NCI-H345 treated with DMSO at 0.1 percent for 48 hours (cell line): ENCODE results near the gene MYO1C.
A peak's percentile ranks its signal among the peaks of the same experiment; 100 is the strongest.
"Not testable (repeated sequence)": the region's sequence is repeated elsewhere in the genome, so short reads cannot be mapped to it uniquely, and the experiment has no call there.

Source experiments
- DNase-seq: peaks from one replicate; lab custom pipeline; 2025; ENCODE audit not compliant: unreplicated experiment; lab: John Stamatoyannopoulos, UW

MYO1C gene

DNA sequence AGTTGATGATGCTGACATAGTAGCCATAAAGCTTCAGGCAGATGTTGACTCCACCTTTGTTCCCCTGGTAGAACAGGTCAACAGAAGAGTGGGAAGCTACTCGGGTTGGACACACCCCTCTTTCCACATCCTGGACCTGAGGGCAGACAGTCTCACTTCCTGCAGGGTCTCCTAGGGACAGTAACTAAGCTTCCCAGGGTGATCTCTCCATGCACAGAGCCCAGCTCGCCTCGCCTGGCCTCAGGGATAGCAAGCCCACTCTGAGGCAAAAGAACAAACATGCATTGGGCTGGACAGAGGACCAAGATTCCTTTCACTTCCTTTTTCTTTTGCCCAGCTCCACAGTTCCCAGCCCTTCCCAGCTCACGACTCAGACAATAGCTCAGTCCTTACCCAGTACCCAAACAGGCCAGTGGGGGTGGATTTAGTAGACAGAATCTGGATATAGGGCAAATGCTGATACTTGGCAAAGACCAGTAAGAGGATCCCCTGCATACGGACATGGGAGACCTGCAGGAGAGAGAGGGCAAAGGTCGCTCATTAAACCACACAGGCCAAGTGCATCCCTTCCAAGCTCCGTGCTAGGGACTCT, 16.9 kb upstream of the MYO1C start:
- no peak for DNase-seq

DNA sequence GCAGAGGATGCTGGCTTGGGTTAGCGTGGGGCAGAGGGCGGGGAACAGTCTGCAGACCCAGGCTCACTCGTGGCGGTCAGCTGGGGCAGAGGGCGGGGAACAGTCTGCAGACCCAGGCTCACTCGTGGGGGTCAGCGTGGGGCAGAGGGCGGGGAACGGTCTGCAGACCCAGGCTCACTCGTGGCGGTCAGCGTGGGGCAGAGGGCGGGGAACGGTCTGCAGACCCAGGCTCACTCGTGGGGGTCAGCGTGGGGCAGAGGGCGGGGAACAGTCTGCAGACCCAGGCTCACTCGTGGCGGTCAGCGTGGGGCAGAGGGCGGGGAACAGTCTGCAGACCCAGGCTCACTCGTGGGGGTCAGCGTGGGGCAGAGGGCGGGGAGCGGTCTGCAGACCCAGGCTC, 16.2 kb upstream of the MYO1C start:
- DNase-seq: not testable (repeated sequence)

DNA sequence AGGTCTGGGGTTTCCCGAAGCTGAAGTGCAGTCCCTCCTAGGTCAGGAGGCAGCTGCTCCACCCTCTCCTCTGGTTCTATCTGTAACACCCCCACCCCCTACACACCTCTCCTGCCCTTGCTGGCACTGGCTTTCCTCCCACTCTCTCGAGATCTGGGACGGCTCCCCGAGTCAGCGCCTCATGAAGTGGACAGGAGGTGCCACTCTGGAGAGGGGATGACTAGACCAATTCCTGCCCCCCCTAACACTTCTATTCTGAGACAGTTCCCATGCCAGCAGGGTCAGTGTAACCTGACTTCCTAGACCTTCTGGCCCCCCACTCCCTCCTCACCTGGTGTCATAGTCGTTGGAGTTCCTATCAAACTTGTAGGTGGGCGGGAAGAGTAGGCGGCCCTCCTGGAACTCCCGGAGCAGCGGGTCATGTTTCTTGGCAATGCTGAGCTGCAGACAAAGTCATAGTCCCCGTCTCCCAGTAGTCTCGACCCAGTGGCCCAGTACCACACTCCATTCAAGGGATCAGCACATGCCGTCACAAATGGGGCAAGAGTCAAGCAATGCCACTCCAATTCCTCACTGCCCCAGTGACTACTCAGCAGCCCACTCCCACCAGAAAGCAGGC, 14.3 kb upstream of the MYO1C start:
- DNase-seq: no peak

DNA sequence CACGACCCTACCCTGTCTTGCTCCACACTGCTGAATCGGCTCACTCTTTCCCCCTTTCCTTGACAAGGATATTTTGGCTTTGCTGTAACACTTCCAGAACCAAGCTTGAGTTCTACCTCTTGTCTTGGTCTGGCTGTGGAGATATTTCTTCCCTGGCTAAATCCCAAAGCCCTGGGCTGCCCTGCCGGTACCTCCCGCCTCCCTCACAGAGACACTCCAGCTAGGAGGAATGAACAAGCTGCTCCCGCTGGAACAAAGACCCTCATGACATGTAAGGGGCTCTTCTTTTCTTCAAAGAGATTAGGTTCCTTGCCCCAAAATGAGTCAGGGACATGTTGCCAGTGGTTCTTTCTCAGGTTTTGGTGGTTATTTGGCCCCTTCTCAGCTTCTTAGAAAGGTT, 13.1 kb upstream of the MYO1C start:
- no peak for DNase-seq

DNA sequence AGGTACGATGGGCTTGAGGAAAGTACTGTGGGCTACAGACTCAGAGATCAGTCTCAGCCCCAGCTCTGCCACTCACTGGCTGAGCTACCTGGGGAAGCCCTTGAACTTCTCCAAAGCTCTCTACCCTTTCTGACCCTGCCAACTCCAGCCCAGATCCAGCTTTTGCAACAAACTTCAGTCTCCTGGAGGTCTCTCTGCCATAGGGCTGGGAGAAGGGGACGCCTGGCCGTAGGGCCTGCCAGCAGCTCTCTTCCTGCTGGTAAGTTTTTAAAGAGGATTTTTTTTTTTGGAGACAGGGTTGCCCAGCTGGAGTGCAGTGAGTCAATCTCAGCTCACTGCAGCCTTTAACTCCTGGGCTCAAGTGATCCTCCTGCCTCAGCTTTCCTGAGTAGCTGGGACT, 12.4 kb upstream of the MYO1C start:
- no peak for DNase-seq

DNA sequence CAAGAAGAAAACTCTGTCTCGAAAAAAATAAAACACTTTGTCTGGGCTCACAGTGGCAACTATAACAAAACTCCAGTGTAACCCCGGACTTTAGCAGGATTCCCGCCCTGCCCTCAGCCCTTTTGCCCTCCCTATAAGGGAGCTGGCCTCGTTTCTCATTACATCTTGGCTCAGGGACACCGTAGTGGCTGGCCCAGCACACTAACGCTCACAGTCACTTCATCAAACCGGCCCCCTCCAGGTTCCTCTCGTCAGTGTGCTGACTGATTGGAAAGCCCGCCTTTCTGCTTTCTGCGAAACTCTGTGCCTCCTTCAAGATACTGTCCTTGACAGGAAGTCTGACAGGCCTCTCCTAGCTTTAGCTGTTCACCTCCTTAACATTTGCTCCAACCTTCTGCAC, 11.2 kb upstream of the MYO1C start:
- no peak for DNase-seq

DNA sequence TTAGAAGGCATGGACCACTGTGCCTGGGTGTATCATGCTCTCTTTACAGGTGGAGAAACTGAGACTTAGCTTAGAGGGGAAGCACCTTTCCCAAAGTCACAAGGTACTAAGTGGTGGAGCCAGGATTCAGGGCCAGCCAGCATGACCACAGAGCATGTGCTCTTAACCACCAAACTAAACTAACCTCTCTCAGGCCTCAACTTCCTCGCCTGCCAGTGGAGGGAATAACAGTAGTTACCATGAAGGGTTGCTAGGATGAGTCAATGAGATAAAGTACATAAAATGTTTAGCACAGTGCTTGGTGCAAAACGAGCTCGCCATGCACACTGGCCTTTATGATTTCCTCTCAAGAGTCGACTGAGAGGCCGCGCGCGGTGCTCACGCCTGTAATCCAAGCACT, 6.4 kb upstream of the MYO1C start:
- DNase-seq: no peak

DNA sequence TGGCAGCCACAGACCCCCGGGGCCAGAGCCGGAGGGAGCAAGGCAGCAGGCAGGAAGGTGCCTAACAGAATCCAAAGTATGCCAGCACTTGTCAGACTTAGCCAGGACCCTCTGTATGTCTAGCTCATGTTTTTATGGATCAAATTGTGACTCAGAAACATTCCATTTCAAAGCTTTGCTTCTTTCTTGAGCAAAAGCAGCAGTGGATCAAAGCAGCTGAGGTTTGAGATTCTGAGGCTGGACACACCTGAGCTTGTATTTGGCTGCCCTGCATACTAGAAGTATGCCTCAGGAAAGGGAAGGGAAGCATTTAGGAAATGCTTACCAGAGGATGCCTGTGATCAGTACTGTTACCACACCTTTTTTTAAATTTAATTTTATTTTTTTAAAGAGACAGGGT, 5.7 kb upstream of the MYO1C start:
- no peak for DNase-seq

DNA sequence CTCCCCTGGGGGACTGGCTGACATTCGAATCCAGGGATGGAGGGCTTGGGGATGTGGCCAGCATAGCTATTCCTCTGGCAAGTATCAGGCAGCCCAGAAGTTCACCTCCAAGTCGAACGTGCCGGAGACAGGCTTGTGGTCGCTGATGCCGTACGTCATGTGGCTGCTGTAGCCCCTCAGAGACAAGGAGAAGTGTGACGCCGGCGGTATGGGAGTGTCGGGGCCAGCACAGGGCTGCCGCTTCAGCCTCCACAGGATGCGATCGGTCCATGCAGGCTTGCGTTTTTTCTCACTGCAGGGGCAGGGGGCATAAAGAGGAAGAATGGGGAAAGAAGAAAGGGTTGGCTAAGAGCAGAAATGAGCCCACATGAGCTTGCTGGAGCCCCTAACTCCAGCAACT, 5.3 kb upstream of the MYO1C start:
- DNase-seq: no peak

DNA sequence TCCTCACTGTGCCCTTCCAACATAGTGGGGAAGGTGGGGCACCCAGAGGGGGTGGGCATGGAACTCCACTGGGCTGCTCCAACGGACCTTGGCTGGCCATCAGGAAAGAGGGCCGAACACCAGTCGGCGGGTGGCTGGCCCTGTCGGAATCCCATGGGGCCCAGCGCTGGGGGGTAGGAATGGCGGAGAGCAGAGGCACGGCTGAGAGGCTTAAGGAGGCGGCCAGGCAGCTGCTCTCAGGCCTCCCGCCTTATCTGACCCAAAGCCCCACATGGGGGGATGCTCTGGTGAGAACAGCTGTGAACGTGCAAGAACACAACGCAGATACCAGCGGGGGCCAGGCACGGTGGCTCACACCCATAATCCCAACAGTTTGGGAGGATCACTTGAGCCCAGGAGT, 4.4 kb upstream of the MYO1C start:
- no peak for DNase-seq

DNA sequence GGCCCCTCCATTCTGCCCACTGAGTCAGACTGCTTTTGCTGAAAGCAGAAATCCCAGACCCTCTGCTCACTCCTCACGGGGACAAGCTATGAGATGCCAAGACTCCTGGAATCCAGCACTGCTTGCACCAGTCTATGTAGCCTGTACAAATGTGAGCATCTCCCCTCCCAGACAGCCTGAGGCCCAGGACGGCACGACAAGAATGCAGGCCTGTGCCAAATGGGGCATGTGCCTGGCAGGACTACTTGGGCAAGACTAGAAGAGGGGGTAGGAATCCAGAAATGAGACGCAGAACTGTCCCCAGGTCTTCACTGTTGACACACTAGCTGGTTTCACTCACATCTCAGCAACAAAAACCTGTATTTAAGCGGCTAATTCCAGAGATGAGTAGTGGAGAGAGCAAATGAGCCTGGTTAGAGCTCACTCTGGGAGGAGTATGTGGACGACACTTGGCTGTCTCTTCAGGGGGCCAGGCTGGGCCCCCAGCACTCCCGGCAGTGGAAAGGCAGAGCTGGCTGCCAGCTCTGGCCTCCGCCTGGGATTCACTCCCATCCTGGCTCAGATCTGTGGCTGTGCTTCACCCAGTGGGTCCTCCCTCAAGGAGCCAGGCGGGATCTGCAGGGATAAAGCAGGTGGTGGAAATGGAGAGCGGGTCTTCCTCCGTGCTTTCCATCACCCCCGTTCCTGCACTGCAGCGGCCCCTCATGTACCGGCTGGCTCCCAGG, 2.9 kb upstream of the MYO1C start:
- no peak for DNase-seq

DNA sequence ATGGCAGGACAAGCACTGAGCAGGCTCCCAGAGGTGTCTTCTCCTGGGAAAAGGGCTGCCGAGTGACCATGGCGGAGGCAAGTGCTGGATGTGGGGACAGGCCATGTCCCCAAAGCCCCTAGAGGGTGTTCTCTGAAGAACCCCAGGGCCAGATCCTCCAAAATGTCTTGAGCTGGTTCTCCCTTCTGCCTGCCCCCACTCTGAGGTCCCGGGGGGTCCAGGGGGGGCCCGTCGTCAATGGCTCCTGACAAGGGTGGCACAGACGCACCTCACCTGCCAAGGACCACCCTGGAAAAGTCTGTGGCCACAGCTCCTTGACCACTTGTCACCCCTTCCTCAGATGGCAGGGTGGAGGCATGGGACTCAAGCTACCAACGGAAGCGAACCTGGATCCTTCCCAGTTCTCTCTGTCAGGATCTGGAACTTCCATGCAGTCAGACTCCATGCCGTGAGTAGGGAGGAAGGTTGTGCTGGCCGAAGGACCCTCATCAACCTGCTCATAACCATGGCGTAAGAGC, 2.3 kb upstream of the MYO1C start:
- DNase-seq: no peak

DNA sequence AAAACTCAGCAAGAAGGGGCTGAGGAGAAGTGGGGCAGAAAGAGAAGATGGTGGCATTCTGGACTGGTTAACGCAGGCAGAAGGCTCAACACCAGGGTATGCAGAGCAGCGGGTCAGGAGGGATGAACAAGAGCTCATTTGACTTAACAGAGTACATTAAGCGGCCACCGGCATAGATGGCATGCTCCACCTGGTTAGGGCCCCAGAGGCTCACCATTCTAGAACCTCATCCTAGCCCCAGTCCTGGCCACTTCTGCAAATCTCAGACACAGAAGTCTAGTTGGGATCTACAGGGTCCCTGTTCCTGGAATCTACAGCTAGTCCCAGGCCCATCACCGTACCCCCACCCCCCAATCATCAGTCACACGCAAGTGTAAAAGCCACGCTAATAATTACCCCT, 1.7 kb upstream of the MYO1C start:
- DNase-seq: no peak

DNA sequence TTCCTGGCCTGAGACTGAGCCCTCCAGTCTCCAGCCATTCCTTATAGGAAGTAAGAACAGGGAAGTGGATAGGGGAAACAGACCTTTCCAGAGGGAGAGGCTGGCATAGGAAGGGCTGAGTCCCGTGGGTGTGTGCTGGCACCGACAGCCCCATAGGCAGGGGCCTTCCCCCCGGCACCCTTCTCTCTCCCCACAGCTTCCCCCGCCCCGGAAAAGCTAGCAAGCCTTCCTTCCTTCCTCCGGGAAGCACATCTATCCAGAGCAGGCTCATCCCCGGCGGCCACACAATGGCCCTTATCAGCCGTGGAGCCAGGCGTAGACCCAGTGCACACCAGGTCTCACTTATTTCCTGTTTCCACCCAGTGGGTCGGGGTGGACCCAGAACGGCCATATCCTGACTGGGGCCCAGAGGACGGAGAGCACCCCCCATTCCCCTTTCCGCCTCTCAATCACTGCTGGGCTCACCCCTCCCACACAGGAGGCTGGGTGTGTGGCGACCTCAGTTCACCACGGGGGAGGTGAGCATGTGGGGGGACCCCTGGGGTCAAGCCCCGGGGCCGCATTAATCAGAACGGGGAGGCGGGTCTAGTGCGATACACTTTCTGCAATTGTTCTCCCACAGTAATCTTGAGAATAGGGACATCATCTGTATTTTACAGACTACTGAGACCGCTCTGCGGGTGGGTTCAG, 950 bp upstream of the MYO1C start:
- no peak for DNase-seq

DNA sequence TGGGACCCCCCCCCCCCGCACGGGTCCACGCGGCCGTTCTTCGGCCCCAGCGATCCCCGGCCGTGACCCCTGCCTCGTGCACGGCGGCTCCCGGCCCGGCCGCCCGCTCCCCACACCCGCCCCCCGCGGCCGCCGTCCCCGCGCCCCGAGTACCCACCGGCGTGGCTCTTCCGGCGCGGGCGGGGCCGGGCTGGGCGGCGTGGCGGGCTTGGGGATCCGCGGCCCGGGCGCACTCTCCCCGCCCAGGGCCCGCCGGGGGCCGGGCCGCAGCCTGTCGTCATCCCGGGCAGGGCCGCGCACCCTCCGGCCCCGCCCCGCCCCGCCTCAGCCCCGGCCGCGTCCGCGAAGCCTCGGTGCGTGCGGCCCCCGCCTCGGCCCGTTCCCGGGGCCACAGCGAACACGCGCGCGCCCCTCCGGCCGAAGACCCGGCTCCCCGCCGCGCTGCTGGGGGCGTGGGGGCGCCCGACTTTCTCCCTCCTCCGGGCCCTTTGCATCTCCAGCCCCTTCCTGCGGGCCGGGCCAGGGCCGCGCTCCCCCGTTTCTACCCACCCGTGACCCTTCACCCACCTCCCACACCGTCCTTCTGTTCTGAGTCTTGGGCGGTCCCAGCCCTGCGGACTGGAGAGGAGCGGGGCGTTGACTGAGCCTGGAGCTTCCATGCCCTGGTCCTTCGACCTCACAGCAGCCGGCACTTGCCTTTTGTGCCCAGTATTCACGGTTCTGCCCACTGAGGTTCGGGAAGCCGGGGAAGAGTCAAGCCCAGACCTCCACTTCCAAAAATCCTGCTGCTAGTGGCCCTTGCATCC, 840 bp downstream of the MYO1C start:
- no peak for DNase-seq

DNA sequence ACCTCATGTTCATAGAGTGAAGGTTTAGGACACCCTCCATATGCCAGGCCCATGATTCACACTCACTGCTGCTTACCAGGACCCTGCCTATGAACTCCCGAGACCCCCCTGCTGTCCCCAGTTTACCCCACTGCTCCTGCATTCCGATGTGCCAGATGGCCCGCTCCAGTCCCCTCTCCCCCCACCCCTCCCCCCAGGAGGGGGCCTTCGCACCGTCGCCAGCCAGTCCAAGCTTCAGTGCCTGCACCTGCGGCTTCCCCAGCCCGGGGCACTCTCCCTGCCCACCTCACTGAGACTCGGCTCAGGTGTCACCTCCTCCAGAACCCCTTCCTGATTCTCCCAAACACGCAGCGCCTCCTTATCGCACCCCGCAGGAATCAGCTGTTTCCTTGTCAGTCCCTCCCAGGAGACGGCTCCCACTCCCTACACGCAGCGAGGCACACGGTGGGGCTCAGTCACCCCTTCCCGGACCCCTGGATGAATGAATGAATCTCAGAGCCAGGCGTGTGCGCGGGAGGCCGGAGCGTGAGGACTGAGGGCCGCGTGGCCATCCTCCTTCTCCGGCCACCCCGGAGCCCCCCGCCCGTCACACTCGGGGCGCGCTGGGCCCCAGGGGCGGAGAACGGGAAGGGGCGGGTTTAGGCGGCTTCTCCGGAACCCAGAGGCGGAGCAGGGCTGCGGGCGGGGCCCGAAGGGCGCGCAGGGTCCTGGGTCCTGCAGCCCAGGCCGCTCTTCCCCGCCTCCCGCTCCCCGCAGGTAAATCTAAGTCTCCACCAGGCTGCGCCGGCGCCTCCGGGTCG, 1.6 kb downstream of the MYO1C start:
- DNase-seq: peak; percentile 14

DNA sequence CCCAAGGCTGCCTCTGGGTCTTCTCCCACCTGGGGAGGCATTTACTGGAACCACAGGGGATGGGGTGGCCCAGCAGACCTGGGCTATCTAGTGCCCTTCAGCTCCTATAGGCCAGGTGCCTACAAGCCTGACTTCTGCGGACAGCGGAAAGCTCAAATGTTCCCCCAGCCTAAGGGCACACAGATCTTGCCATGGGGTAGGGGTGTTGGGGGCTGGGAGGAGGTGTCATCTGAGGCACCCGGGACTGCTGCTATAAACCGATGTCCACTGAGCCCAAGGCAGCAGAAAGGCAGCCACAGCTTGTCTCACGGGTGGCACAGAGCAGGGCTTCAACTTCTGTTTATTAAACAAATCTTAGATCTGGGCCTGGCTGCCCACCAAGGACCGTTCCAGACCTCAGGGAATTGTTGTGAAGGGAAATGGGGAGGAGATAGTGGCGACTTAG, 3.6 kb downstream of the MYO1C start:
- no peak for DNase-seq

DNA sequence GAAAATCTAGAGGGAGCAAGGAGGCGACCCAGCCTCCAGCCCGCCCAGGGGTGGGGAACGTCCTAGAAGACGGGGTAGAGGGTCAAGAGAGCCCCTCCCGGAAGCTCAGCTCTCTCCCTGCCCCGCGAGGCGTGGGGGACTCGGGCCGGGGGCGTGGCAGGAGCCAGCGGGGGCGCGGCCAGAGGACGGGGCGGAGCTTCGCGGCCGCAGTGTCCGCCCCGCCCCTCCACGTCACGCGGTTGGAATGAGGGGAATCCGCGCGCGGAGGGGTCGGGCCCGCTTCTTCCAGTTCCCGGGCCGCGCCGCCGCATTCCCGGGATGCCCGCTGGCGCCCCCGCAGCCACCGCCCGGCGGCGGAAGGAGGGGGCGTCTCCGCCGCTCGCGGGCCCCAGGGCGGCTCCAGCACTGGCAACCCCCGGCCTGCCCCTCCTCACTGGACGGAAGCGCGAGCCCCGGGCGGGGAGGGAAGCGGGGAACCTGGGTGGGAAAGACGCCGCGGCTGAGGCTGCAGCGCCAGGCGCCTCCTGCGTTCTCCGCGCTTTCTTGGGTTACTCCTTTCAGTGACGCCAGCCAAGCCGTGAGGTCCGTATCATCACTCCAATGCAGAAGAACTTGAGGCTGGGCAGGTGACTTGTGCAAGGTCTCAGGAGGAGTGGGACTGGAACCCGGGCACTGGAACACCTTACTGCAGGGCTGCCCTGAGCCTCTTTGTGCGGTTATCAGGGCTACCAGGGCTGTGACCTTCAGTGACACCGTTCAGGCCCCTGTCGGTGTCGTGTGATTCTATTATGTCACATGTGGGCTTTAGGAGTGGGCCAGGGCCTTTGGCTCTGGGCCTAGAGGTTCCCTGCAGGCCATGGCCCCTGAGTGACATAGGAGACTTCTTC, 4.3 kb downstream of the MYO1C start:
- no peak for DNase-seq
